ENCODE measurements around the gene HOXC5.

The HOXC5 gene

GRCh38 chr12:53996240-53997203 is 36.3 kb upstream of the HOXC5 start:
- Histone ChIP-seq H3K4me1 (ENCODE audit: insufficient read depth, insufficient read length) (peaks cover 27% of the 10 kb centered on the region), H3K9ac (ENCODE audit: insufficient read length, low read depth) (peak overlapping the region; percentile 18), H3K36me3 (ENCODE audit: insufficient read depth, insufficient read length, low read length) (no peaks in the 10 kb centered on the region), H3K4me3 (ENCODE audit: insufficient read length, low read depth) (no peak overlapping the region), H3K27me3 (ENCODE audit: insufficient read depth, insufficient read length) (peaks cover 100% of the 10 kb centered on the region), H3K9me3 (ENCODE audit: insufficient read depth, low read length) (no peaks in the 10 kb centered on the region)
- TF ChIP-seq YY1 (IDR thresholded peaks at IDR 0.05; ENCODE audit: insufficient read depth, insufficient read length) (no peak), ZNF274 (IDR thresholded peaks at IDR 0.05; ENCODE audit: low read depth, low read length) (no peak), SUZ12 (IDR thresholded peaks at IDR 0.05; ENCODE audit: extremely low read depth, insufficient read depth, insufficient read length) (peak; percentile 87)
- no peak for DNase-seq (ENCODE audit: low read depth, low spot score)

GRCh38 chr12:53997204-53998109 is 35.4 kb upstream of the HOXC5 start:
- peaks cover 27% of the 10 kb centered on the region for H3K4me1 ChIP-seq (ENCODE audit: insufficient read depth, insufficient read length)
- H3K4me3 ChIP-seq (ENCODE audit: insufficient read length, low read depth) = no peak overlapping the region
- peaks cover 100% of the 10 kb centered on the region for H3K27me3 ChIP-seq (ENCODE audit: insufficient read depth, insufficient read length)
- H3K9me3 ChIP-seq (ENCODE audit: insufficient read depth, low read length) = no peaks in the 10 kb centered on the region
- TF ChIP-seq SUZ12 (IDR thresholded peaks at IDR 0.05; ENCODE audit: extremely low read depth, insufficient read depth, insufficient read length) (peak; percentile 97), YY1 (IDR thresholded peaks at IDR 0.05; ENCODE audit: insufficient read depth, insufficient read length) (no peak), ZNF274 (IDR thresholded peaks at IDR 0.05; ENCODE audit: low read depth, low read length) (no peak)
- no peak overlapping the region for H3K9ac ChIP-seq (ENCODE audit: insufficient read length, low read depth)
- DNase-seq (ENCODE audit: low read depth, low spot score) = no peak
- no peaks in the 10 kb centered on the region for H3K36me3 ChIP-seq (ENCODE audit: insufficient read depth, insufficient read length, low read length)

GRCh38 chr12:53998110-53998899 is 34.5 kb upstream of the HOXC5 start:
- Histone ChIP-seq H3K9ac (ENCODE audit: insufficient read length, low read depth) (no peak overlapping the region), H3K36me3 (ENCODE audit: insufficient read depth, insufficient read length, low read length) (no peaks in the 10 kb centered on the region), H3K9me3 (ENCODE audit: insufficient read depth, low read length) (no peaks in the 10 kb centered on the region), H3K4me3 (ENCODE audit: insufficient read length, low read depth) (no peak overlapping the region), H3K4me1 (ENCODE audit: insufficient read depth, insufficient read length) (peaks cover 27% of the 10 kb centered on the region), H3K27me3 (ENCODE audit: insufficient read depth, insufficient read length) (peaks cover 100% of the 10 kb centered on the region)
- no peak for TF ChIP-seq YY1 (IDR thresholded peaks at IDR 0.05; ENCODE audit: insufficient read depth, insufficient read length)
- TF ChIP-seq ZNF274 (IDR thresholded peaks at IDR 0.05; ENCODE audit: low read depth, low read length) = no peak
- TF ChIP-seq SUZ12 (IDR thresholded peaks at IDR 0.05; ENCODE audit: extremely low read depth, insufficient read depth, insufficient read length) = no peak
- no peak for DNase-seq (ENCODE audit: low read depth, low spot score)

GRCh38 chr12:53998900-53999236 is 34.0 kb upstream of the HOXC5 start:
- DNase-seq (ENCODE audit: low read depth, low spot score) = no peak
- Histone ChIP-seq H3K4me1 (ENCODE audit: insufficient read depth, insufficient read length) (peaks cover 27% of the 10 kb centered on the region), H3K27me3 (ENCODE audit: insufficient read depth, insufficient read length) (peaks cover 100% of the 10 kb centered on the region), H3K9ac (ENCODE audit: insufficient read length, low read depth) (no peak overlapping the region), H3K4me3 (ENCODE audit: insufficient read length, low read depth) (no peak overlapping the region), H3K9me3 (ENCODE audit: insufficient read depth, low read length) (no peaks in the 10 kb centered on the region), H3K36me3 (ENCODE audit: insufficient read depth, insufficient read length, low read length) (no peaks in the 10 kb centered on the region)
- no peak for TF ChIP-seq YY1 (IDR thresholded peaks at IDR 0.05; ENCODE audit: insufficient read depth, insufficient read length)
- no peak for TF ChIP-seq ZNF274 (IDR thresholded peaks at IDR 0.05; ENCODE audit: low read depth, low read length)
- TF ChIP-seq SUZ12 (IDR thresholded peaks at IDR 0.05; ENCODE audit: extremely low read depth, insufficient read depth, insufficient read length) = no peak

GRCh38 chr12:53999559-54000115 is 33.2 kb upstream of the HOXC5 start:
- Histone ChIP-seq H3K27me3 (ENCODE audit: insufficient read depth, insufficient read length) (peaks cover 100% of the 10 kb centered on the region), H3K9me3 (ENCODE audit: insufficient read depth, low read length) (no peaks in the 10 kb centered on the region), H3K4me3 (ENCODE audit: insufficient read length, low read depth) (peak overlapping the region; percentile 42), H3K4me1 (ENCODE audit: insufficient read depth, insufficient read length) (peaks cover 24% of the 10 kb centered on the region), H3K9ac (ENCODE audit: insufficient read length, low read depth) (no peak overlapping the region), H3K36me3 (ENCODE audit: insufficient read depth, insufficient read length, low read length) (no peaks in the 10 kb centered on the region)
- DNase-seq (ENCODE audit: low read depth, low spot score) = no peak
- no peak for TF ChIP-seq ZNF274 (IDR thresholded peaks at IDR 0.05; ENCODE audit: low read depth, low read length)
- no peak for TF ChIP-seq YY1 (IDR thresholded peaks at IDR 0.05; ENCODE audit: insufficient read depth, insufficient read length)
- no peak for TF ChIP-seq SUZ12 (IDR thresholded peaks at IDR 0.05; ENCODE audit: extremely low read depth, insufficient read depth, insufficient read length)
